ENCODE results near the gene EVC.

The EVC gene

GRCh38 chr4:5735463-5735862 is 24.5 kb downstream of the EVC start:
- no peak for DNase-seq

DNA sequence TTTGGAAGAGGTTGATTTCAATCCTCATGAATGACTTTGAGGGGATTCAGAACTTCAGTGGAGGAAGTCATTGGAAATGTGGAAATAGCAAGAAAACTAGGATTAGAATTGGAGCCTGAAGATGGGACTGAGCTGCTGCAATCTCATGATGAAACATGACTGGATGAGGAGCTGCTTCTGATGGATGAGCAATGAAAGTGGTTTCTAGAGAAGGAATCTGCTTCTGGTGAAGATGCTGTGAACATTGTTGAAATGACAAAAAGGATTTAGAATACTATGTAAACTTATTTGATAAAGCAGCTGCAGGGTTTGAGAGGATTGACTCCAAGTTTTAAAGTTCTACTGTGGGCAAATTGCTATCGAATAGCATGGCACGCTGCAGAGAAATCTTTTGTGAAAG is 27.1 kb downstream of the EVC start:
- DNase-seq: no peak

DNA sequence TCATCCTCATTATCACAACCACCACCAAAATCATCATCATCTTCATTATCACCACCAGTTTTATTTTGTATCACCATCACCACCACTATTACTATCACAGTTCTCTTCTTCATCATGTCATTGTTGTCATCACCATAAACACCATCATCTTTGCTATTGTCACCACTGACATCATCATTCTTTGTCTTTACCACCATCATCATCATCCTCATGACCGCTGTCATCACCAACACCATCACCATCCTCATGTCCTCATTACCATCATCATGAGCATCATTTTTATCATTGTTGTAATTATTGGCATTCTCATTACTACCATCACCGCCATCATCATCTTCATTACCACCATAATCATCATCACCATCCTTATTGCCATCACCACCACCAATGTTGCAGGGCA is 31.4 kb downstream of the EVC start:
- no peak for DNase-seq

DNA sequence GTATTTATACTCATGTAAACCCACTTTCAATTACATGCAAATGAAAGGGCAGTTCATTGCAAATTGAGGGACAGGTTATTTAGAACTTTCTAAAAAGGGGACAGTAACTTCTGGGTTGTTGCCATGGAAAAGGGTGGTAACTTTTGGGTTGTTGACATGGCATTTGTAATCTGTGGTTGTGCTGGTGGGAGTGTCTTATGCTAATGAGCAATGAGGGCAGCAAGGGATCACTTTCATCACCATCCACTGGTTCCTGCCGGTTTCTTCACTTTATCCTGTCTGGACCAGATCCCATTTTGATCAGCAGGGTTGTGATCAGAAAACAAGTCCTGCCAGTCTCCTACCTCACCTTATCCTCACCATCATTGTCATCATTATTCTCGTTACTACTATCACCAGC is 32.0 kb downstream of the EVC start:
- DNase-seq: no peak

- no peak for DNase-seq
These were observed 35.2 kb downstream of the EVC start for GRCh38 chr4:5746250-5746649.

GRCh38 chr4:5746829-5747737 is 36.1 kb downstream of the EVC start:
- no peak for DNase-seq

GRCh38 chr4:5747738-5748375 is 36.9 kb downstream of the EVC start:
- DNase-seq: no peak

DNA sequence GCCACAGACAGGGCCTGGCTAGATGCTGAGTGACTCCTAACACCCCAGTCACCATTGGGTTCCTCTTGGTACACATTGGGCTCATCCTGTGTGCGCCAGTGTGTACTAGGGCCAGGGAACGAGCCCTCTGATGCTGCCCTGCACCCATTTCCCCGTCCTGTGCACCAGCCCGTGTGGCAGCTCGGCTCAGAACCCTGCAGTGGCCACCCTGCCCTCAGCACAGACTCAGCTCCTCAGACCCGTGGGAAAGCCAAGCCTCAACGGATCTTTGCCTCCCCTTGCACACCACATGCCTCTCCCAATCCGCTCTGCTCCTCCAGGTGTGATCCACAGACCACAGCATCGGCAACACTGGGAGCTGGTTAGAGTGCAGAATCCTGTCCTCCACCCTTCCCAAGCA is 38.6 kb downstream of the EVC start:
- no peak for DNase-seq

DNA sequence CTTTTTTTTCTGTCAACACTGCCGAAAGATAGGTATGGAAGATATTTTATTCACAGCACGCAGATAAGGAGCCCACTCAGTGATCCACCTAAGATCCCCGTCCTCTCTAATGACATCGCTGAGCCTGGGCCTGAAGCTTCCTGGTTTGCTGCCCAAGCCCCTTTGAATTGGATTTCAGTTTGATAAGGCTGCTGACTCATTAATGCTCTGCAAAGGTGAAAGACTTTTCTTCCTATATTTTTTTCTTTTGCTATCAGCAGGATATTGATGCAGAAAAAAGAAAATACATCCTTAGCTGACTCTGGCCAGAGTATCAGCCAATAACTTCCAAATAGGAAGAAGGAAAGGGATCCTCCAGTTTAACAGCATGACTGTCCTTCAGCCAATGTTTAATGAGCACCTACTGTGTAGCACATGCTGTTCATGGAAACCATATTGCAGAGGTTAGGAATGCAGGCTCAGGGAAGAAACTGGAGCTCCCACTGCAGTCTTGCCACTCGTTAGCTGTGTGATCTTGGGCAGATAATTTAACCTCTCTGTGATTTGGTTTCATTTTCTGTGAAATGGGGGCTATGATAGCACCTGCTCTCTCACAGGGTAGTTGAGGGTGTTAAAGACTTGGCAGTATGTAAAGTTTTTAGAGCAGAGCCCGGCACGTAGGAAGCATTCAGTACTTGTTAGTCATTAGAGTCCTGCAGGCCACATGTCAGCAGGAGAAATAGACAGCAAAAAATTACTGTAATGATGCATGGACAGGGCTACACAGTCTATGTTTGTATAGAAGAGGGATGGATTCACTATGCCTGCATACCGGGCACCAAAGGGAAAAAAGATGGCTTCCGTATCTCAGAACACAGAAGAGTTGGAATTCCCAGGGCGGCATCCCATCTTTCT is 39.3 kb downstream of the EVC start:
- DNase-seq: no peak

DNA sequence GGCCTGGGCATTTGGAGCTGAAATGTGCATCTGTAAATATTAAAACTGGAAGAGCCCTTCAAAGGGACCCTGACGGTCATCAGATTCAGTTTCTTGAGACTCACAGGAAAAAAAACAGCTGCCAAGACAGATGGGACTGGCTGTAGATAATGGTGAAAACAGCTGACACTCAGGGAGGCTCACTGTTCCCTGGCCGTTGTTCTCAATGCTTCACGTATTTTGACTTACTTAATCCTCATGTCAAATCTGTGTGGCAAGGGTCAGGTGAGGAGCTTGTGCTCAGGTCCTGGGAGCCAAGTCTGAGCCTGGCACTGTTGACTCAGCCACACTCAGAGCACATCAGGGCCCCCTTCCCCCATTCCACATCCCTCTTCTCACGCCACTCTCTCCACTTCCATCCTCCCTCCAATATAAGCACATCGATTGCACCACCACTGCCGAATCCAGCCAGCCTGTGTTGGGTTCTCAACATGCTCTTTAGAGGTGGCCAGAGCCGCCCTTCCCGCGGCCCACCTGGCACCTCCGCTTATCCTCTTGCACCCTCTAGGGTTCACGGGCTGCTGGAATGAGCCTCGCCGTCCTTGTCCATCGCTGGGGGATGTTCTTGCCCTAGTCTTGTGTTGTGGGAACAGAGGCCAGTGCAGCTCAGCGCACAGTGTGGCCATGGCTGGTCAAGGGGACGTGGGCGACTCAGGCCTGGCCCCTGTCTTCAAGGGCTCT is 40.1 kb downstream of the EVC start:
- DNase-seq: no peak

- no peak for DNase-seq
These were observed 40.8 kb downstream of the EVC start for GRCh38 chr4:5751666-5752375.

DNA sequence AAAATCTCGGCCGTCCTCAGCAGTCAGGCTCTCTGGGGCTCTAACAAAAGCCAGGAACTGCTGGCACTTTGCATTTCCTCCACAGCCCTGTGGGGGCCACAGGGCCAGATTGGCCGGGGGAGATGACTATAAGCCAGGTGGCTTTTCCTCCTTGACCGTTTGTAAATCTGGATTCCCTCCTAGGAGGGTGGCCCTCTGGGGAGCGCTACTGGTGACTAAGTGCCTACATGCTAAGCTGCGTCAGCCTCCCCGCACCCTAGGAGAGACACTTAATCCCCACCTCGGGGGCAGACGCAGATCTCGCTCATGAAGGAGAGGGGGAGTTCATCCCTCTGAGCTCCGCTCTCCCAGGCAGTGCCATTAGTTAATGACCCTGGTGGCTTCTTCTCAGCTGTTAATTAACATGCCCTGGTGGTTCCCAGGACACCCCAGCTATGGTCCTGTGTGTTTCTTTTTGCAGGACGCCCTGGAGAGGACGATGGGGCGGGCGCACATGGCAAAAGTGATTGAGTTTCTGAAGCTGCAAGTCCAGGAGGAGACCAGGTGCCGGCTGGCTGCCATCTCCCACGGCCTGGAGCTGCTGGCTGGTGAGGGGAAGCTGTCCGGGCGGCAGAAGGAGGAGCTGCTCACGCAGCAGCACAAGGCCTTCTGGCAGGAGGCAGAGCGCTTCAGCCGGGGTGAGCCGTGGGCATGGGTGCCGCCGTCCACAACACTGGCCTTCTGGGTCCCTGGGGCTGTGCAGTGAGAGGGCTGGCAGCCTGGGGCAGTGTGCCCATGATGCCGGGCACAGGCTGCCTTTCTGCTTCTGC is 41.6 kb downstream of the EVC start:
- no peak for DNase-seq

GRCh38 chr4:5753366-5753765 is 42.4 kb downstream of the EVC start:
- DNase-seq: no peak

DNA sequence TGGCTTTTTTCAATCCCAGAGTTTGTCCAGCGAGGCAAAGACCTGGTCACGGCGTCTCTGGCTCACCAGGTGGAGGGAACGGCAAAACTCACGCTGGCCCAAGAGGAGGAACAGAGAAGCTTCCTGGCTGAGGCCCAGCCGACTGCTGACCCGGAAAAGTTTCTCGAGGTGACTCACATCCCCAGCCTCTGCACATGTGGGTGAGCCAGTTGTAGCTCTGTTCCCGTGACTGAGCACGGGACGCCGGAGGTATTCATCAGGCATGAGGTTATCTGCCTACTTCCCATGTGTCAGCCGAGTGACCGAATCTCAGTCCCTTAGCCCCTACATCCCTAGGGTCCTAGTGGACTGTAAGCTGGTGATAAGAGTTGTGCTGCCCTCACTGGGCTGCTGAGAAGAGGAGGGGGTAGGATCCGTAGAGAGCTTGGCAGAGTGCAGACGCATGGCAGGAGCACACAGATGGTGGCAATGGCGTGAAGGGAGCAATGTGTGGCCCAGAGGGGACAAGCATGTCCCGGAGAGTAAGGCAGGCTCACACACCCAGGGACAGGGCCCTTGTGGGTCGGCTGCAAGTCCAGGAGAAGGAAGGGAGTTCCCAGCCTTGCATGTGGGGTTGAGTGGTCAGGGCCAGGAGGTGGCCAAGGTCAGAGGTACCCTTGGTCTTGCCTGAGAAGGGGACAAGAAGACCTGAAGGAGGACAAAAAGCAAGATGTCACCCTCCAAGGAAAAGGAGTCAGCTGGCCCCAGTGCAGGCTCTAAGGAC is 42.9 kb downstream of the EVC start:
- no peak for DNase-seq

DNA sequence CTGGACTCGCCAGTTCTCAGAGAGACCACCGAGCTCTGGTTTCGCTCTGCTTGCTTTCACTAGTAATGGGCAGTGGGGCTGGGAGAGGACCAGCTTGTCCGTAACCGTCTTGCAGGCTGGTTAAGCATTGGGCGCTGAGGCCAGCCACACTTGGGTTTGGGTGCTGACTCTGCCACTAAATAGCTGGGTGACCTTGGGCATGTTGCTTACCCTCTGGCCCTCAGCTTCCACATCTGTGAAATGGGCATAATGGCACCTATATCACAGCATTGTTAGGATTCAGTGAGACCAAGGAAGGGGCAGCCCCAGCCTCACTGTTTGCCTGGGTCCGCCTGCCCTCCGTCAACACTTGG is 43.5 kb downstream of the EVC start:
- DNase-seq: no peak

DNA sequence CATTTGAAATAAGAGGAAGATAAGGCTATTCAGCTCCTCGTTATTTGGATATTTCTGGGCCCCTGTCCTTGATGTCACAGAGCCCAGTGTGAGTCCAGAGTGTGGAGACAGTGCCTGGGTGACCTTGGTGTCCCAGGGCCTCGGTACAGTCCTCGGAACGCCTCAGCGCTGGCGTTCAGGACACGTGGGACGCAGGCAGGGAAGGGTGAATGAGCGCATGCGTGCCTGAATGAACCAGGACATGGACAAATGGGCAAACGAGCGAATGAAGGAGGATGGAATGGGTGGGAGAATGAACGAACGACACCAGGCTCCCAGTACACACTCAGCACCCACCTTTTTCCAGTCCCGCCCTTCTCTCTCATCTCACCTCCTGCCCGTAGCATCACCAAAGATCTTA is 44.2 kb downstream of the EVC start:
- no peak for DNase-seq

- no peak for DNase-seq
These were observed 44.7 kb downstream of the EVC start for GRCh38 chr4:5755679-5756078.

GRCh38 chr4:5756271-5756670 is 45.3 kb downstream of the EVC start:
- DNase-seq: no peak

DNA sequence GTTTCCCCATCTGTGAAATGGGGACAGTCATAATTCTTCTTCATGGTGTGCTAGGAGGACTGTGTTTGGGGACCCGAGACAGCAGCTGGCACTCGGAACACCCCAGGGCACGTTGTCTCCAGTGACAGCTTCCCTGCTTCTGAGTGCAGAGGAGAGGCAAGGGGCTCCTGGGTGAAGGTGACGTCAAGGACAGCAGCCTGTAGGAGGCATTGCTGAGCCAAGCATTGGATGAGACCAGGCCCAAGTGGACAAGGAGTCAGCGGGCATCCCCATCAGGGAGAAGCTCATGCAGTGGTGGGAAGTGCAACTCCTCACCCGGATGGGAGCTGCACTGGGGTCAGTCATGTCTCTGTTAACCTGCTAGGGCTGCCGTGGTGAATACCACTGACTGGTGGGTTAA is 46.1 kb downstream of the EVC start:
- no peak for DNase-seq

DNA sequence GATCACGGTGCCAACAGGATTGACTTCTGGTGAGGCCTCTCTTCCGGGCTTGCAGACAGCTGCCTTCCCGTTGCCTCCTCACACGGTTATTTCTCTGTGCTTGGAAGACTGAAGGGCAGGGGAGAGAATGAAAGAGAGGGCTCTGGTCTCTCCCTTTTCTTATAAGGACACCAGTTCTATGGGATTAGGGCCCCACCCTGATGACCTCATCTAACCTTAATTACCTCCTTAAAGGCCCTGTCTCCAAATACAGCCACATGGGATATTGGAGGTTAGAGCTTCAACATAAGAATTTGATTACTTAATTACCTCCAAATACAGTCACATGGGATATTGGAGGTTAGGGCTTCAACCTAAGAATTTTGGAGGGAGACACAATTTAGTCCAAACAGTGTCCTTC is 46.5 kb downstream of the EVC start:
- DNase-seq: no peak

DNA sequence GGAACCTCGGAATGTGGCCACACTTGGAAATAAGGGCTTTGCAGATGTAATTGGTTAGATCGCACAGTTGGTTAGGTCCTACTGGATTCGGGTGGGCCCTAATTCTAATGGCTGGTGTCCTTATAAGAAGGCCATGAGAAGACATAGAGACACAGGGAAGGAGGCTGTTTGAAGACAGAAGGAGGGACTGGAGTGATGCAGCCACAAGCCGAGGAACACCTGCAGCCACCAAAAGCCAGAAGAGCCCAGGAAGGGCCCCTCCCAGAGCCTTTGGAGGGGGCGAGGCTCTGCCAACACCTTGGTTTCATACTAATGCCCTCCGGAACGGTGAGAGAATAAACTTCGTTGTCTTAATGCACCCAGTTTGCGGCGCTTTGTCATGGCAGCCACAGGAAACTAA is 47.0 kb downstream of the EVC start:
- DNase-seq: no peak

All from GOT3 (cell line).